ENCODE measurements around the gene PSPH.
A peak's percentile ranks its signal among the peaks of the same experiment; 100 is the strongest.

Gene PSPH

GRCh38 chr7:56063500-56063881 is 12.2 kb upstream of the PSPH start:
- Histone ChIP-seq H3K79me2 (ENCODE audit: insufficient read depth, low read depth) (peaks cover 27% of the 10 kb centered on the region; the same call in 1 of the 2 replicates), H4K20me1 (ENCODE audit: insufficient read depth) (no peaks in the 10 kb centered on the region), H2AFZ (ENCODE audit: low read depth) (peak overlapping the region; percentile 70; the same call in 1 of the 2 replicates), H3K9ac (no peak overlapping the region), H3K27me3 (ENCODE audit: insufficient read depth, low read depth) (no peaks in the 10 kb centered on the region), H3K27ac (peak overlapping the region; percentile 90), H3K36me3 (ENCODE audit: insufficient read depth) (peaks cover 25% of the 10 kb centered on the region; the same call in 1 of the 2 replicates), H3K4me2 (peak overlapping the region; percentile 38), H3K4me1 (ENCODE audit: low read depth, poor library complexity, severe bottlenecking) (peaks cover 56% of the 10 kb centered on the region), H3K4me3 (IDR thresholded peaks at IDR 0.05; ENCODE audit: insufficient read depth, low read depth, low read length) (no peak overlapping the region)
- no peak for TF ChIP-seq CTCF (conservative IDR thresholded peaks at IDR 0.05; ENCODE audit: low read depth, low read length)

- H3K4me2 ChIP-seq, result no peak overlapping the region
- peaks cover 23% of the 10 kb centered on the region; the same call in 1 of the 2 replicates for H3K79me2 ChIP-seq (ENCODE audit: insufficient read depth, low read depth)
- peaks cover 25% of the 10 kb centered on the region; the same call in 1 of the 2 replicates for H3K36me3 ChIP-seq (ENCODE audit: insufficient read depth)
- peaks cover 56% of the 10 kb centered on the region for H3K4me1 ChIP-seq (ENCODE audit: low read depth, poor library complexity, severe bottlenecking)
- H3K4me3 ChIP-seq (IDR thresholded peaks at IDR 0.05; ENCODE audit: insufficient read depth, low read depth, low read length), result no peak overlapping the region
- H3K27ac ChIP-seq, result peak overlapping the region; percentile 7; the same call in 1 of the 2 replicates
- H4K20me1 ChIP-seq (ENCODE audit: insufficient read depth), result no peaks in the 10 kb centered on the region
- H3K27me3 ChIP-seq (ENCODE audit: insufficient read depth, low read depth), result no peaks in the 10 kb centered on the region
- no peak for TF ChIP-seq CTCF (conservative IDR thresholded peaks at IDR 0.05; ENCODE audit: low read depth, low read length)
- no peak overlapping the region for H3K9ac ChIP-seq
- no peak overlapping the region for H2AFZ ChIP-seq (ENCODE audit: low read depth)
These were observed 11.1 kb upstream of the PSPH start for GRCh38 chr7:56062382-56062781.

GRCh38 chr7:56053993-56054392 is 2.7 kb upstream of the PSPH start:
- H3K27ac ChIP-seq, result no peak overlapping the region
- H3K4me1 ChIP-seq (ENCODE audit: low read depth, poor library complexity, severe bottlenecking), result peaks cover 44% of the 10 kb centered on the region
- H4K20me1 ChIP-seq (ENCODE audit: insufficient read depth), result no peaks in the 10 kb centered on the region
- no peak overlapping the region for H3K4me3 ChIP-seq (IDR thresholded peaks at IDR 0.05; ENCODE audit: insufficient read depth, low read depth, low read length)
- TF ChIP-seq CTCF (conservative IDR thresholded peaks at IDR 0.05; ENCODE audit: low read depth, low read length), result no peak
- H2AFZ ChIP-seq (ENCODE audit: low read depth), result no peak overlapping the region
- H3K36me3 ChIP-seq (ENCODE audit: insufficient read depth), result peaks cover 39% of the 10 kb centered on the region
- H3K79me2 ChIP-seq (ENCODE audit: insufficient read depth, low read depth), result peaks cover 67% of the 10 kb centered on the region
- H3K9ac ChIP-seq, result no peak overlapping the region
- peak overlapping the region; percentile 65 for H3K4me2 ChIP-seq
- no peaks in the 10 kb centered on the region for H3K27me3 ChIP-seq (ENCODE audit: insufficient read depth, low read depth)

GRCh38 chr7:56053379-56053778 is 2.1 kb upstream of the PSPH start:
- Histone ChIP-seq H3K36me3 (ENCODE audit: insufficient read depth) (peaks cover 36% of the 10 kb centered on the region), H3K79me2 (ENCODE audit: insufficient read depth, low read depth) (peaks cover 67% of the 10 kb centered on the region), H4K20me1 (ENCODE audit: insufficient read depth) (no peaks in the 10 kb centered on the region), H3K27me3 (ENCODE audit: insufficient read depth, low read depth) (no peaks in the 10 kb centered on the region), H3K27ac (peak overlapping the region; percentile 9; the same call in 1 of the 2 replicates), H3K4me1 (ENCODE audit: low read depth, poor library complexity, severe bottlenecking) (peaks cover 46% of the 10 kb centered on the region), H3K4me3 (IDR thresholded peaks at IDR 0.05; ENCODE audit: insufficient read depth, low read depth, low read length) (no peak overlapping the region), H3K4me2 (peak overlapping the region; percentile 65), H2AFZ (ENCODE audit: low read depth) (no peak overlapping the region), H3K9ac (no peak overlapping the region)
- TF ChIP-seq CTCF (conservative IDR thresholded peaks at IDR 0.05; ENCODE audit: low read depth, low read length), result no peak
